ENCODE data around the gene ABI2. TPM values are rescaled to one million over a fixed set of nuclear protein-coding genes. Genes with fewer than 3 reads are reported as not detected.

The ABI2 gene
- total RNA-seq, 1 donor from 2014 or later, result 28.8 TPM

DNA sequence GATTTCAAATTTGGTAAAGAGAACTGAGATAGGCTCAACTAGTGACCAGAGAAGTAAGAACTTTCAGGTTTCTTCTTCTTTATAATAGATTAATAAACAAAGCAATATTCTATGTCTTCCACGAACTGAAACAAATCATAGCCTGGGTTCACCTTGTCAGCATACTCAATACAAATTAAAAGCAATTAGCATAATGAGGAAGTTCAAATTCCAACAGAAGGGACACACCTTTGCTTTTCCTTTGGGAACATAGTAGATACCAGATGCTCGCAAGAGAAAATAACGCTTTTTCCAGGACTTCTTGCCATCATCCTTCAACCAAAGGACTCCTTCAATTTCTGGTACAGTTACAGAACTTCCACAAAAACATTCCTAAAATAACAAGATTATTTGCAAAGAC, 127.0 kb downstream of the ABI2 start:
- no peak for TF ChIP-seq CTCF (IDR thresholded peaks at IDR 0.05; ENCODE audit: insufficient read depth, low read length, poor library complexity, severe bottlenecking)
- no peak overlapping the region for H3K4me3 ChIP-seq (ENCODE audit: low read depth, low read length)
- H3K36me3 ChIP-seq (ENCODE audit: control insufficient read depth, insufficient read depth, low read length), result no peaks in the 10 kb centered on the region
- no peak for DNase-seq (ENCODE audit: low read depth)
- no peaks in the 10 kb centered on the region for H3K27me3 ChIP-seq (ENCODE audit: control insufficient read depth, insufficient read depth, low read length)

DNA sequence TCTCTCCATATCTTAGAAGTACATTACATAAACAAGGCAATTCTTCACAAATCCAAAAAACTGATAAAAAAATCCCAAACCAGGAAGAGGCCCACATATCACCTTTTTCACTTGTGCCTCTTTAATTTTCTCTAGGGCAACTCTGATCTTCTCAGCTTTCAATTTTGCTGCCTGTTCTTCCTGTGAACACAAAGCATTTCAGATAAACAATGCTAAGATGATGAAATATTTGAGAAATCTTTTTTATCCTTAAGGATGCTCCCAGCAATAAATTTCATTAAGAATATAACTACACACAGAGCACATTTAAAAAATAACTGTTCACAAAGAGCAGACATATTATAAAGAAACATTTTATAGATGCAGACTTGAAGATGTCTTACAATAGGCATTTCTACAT, 133.6 kb downstream of the ABI2 start:
- H3K4me3 ChIP-seq (ENCODE audit: low read depth, low read length), result no peak overlapping the region
- TF ChIP-seq CTCF (IDR thresholded peaks at IDR 0.05; ENCODE audit: insufficient read depth, low read length, poor library complexity, severe bottlenecking), result no peak
- no peaks in the 10 kb centered on the region for H3K36me3 ChIP-seq (ENCODE audit: control insufficient read depth, insufficient read depth, low read length)
- no peaks in the 10 kb centered on the region for H3K27me3 ChIP-seq (ENCODE audit: control insufficient read depth, insufficient read depth, low read length)
- no peak for DNase-seq (ENCODE audit: low read depth)

DNA sequence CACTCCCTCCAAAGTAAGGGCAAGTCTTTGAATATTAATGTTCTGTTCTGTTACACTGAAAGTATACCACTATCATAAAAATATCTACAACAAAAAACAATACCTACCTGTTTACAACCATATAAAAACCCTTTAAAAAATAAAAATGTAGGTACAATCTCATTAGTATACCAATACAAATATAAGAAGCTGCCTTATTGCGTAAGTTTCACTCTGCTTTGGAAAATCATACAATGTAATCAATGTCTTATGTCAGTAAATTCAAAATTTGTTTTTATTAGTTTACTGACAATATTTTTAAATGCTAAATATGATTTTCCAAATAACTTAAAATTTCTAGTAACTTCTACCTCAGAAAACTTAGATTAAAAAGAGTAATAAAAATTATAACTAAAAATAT, 134.1 kb downstream of the ABI2 start:
- Histone ChIP-seq H3K36me3 (ENCODE audit: control insufficient read depth, insufficient read depth, low read length) (no peaks in the 10 kb centered on the region), H3K4me3 (ENCODE audit: low read depth, low read length) (no peak overlapping the region)
- no peak for TF ChIP-seq CTCF (IDR thresholded peaks at IDR 0.05; ENCODE audit: insufficient read depth, low read length, poor library complexity, severe bottlenecking)

DNA sequence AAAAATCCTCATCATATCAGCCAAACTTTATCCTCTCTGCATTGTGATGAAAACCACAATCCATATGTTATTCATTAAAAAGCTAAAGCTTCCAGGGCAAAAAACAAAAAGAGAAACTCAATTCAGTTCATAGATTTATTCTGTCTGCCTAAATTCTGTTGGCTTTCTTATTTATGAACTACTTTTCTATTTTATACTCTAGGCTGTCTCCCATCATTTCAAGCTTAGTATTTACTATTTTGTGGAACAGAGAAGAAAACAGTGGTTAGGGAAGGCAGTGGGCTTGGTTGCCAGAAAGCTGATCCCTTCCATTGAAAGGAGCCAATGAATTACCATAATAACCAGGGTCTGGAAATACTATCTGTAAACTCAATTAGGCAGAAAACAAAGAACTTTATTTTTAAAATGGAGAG, 135.1 kb downstream of the ABI2 start:
- no peaks in the 10 kb centered on the region for H3K36me3 ChIP-seq (ENCODE audit: control insufficient read depth, insufficient read depth, low read length)
- TF ChIP-seq CTCF (IDR thresholded peaks at IDR 0.05; ENCODE audit: insufficient read depth, low read length, poor library complexity, severe bottlenecking), result no peak
- no peaks in the 10 kb centered on the region for H3K27me3 ChIP-seq (ENCODE audit: control insufficient read depth, insufficient read depth, low read length)
- no peak for DNase-seq (ENCODE audit: low read depth)
- H3K4me3 ChIP-seq (ENCODE audit: low read depth, low read length), result no peak overlapping the region

More for the DNA sequence above, 134.1 kb downstream of the ABI2 start:
- no peaks in the 10 kb centered on the region for H3K27me3 ChIP-seq (ENCODE audit: control insufficient read depth, insufficient read depth, low read length)
- no peak for DNase-seq (ENCODE audit: low read depth)

DNA sequence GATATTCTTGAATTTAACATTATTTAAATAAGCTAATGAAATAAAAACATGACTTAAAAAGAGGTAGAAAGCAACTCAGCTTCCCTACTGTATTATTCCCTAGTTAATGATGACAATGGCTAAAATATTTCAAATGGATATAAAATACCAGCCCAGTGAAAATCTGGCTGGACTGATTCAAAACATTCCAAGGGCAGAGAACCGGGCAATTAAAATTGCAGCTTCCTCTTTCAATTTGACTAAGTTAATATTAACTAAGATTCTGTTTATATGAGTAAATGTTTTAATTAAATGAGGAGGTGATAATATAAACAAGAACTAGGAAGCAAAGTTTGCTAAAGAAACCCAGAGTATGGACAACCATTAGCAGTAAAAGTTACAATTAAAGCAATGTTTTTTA, 141.4 kb downstream of the ABI2 start:
- no peak for DNase-seq (ENCODE audit: low read depth)
- no peak for TF ChIP-seq CTCF (IDR thresholded peaks at IDR 0.05; ENCODE audit: insufficient read depth, low read length, poor library complexity, severe bottlenecking)
- no peaks in the 10 kb centered on the region for H3K36me3 ChIP-seq (ENCODE audit: control insufficient read depth, insufficient read depth, low read length)
- H3K27me3 ChIP-seq (ENCODE audit: control insufficient read depth, insufficient read depth, low read length), result no peaks in the 10 kb centered on the region
- no peak overlapping the region for H3K4me3 ChIP-seq (ENCODE audit: low read depth, low read length)

DNA sequence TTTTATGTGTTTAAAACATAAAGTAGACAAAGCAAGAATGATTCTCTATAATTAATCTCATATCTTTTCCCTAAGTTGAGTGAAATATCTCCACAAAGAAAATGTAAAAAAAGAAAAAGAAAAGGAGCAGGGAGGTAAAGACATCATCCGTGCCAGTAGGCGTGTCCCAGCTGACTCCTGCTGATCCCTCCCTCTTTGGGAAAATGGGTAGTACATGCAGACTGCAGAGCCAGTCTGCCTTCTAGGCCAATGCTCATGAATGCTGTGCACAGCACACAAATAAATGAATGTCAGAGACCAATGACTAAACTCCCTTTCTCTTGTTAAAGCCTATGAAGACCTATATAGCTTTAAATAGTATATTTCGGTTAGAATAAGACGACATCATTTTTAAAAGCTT, 142.2 kb downstream of the ABI2 start:
- DNase-seq (ENCODE audit: low read depth), result no peak
- Histone ChIP-seq H3K36me3 (ENCODE audit: control insufficient read depth, insufficient read depth, low read length) (no peaks in the 10 kb centered on the region), H3K27me3 (ENCODE audit: control insufficient read depth, insufficient read depth, low read length) (no peaks in the 10 kb centered on the region), H3K4me3 (ENCODE audit: low read depth, low read length) (no peak overlapping the region)
- no peak for TF ChIP-seq CTCF (IDR thresholded peaks at IDR 0.05; ENCODE audit: insufficient read depth, low read length, poor library complexity, severe bottlenecking)
